GM12892 (cell line): ENCODE data around the gene NDEL1.

ENCODE experiments used
- POLR2A ChIP-seq: IDR thresholded peaks from 2 replicates; pipeline ENCODE4 v1.6.1; 2011; ENCODE audit warnings: low read depth, low read length, control low read depth
- POLR2AphosphoS5 ChIP-seq: IDR thresholded peaks from 2 replicates; pipeline ENCODE4 v1.6.1; 2011; ENCODE audit warnings: low read depth, low read length, control low read depth
- TAF1 ChIP-seq: IDR thresholded peaks from 2 replicates; pipeline ENCODE4 v1.6.1; 2011; ENCODE audit warnings: low read depth, mild to moderate bottlenecking, control low read depth, low read length, borderline replicate concordance

- TF ChIP-seq POLR2A (no peak), POLR2AphosphoS5 (no peak), TAF1 (no peak)
Observed at GRCh38 chr17:8410883-8411238, 24.8 kb upstream of the NDEL1 start.
